ENCODE data around the gene RAB27A.
"Not testable (repeated sequence)": the region's sequence is repeated elsewhere in the genome, so short reads cannot be mapped to it uniquely, and the experiment has no call there.

Gene RAB27A

DNA sequence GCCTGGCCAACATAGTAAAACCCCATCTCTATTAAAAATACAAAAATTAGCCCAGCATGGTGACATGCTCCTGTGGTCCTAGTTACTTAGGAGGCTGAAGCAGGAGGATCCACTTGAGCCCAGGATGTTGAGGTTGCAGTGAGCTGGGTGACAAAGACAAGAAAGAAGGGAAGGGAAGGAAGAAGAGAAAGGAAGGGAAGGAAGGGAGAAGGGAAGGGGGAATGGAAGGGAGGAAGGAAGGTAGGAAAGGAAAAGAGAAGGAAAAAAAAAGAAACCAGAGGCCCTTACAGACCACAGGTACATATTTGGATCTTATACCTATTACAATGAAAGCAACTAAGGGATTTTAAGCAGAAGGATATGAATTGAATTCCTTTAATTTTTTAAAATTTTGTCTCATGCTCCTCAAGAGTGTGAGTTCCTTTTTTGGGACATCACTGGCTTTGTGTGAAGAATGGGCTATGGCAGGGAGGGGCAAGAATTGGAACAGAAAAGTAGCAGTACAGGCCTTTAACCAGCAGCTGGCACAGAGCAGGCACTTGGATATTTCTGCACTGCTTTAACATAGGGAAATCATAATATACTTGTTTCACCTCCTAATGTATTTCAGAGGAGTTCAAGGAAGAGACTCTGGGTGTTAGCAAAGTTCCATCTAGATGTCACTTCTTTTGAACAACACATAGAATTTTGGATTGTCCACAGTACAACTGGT is 7.9 kb downstream of the RAB27A start:
- DNase-seq, result no peak

DNA sequence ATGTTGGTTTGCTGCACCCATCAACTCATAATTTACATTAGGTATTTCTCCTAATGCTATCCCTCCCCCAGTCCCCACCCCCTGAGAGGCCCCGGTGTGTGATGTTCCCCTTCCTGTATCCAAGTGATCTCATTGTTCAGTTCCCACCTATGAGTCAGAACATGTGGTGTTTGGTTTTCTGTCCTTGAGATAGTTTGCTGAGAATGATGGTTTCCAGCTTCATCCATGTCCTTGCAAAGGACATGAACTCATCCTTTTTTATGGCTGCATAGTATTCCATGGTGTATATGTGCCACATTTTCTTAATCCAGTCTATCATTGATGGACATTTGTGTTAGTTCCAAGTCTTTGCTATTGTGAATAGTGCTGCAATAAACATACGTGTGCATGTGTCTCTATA is 9.0 kb downstream of the RAB27A start:
- DNase-seq, result not testable (repeated sequence)

DNA sequence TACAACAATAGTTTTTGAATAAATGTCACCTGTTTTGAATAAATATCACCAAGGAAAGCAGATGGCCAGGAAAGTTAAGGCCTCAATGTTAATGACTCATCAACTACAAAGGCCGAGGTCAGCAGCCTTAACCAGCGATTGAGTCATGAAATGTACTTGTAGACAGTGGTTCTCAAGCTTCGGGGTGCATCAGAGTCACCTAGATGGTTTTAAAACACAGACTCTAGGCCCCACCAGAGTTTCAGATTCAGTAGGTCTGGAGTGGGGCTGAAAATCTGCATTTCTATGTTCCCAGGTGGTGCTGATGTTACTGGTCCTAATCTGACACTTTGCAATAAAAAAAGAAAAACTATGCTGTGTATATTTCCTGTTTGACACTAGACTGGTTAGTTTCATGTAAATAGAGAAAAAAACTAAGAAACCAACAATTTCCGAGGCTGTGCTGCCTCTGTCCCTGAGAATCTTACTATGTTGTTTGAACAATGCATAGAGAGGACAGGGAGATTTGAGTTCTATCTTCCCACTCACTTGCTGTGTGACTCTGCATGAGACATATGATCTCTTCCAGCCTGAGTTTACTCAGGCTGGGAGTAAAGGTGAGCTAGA is 9.8 kb downstream of the RAB27A start:
- DNase-seq, result peak; percentile 85

DNA sequence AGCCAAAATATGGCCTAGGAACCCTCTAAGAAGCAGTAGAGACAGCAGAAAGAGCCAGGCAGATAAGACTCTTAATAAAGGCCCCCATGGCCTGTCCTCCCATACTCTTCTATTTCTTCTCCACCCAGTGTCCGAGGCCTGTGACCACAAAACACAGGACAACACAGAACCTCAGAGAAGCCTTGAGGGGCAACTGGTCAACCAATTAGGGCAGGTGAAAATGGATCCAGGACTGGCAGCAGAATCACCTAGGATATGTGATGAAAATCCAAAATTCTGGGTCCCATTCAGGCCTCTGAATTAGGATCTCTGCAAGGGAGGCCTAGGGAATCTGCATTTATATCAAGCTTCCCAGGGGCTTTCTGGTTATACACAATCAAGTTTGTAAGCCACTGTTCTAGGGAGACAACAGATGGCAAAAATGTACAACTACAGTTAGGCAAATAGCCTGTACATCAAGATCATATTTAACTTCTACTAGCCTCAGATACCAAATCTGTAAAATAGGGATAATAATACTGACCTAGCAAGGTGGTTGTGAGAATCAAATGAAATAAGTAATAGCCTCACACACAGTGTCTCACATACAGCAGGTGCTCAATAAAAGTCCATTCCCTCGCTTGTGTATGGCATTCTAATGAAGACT is 10.4 kb downstream of the RAB27A start:
- no peak for DNase-seq

DNA sequence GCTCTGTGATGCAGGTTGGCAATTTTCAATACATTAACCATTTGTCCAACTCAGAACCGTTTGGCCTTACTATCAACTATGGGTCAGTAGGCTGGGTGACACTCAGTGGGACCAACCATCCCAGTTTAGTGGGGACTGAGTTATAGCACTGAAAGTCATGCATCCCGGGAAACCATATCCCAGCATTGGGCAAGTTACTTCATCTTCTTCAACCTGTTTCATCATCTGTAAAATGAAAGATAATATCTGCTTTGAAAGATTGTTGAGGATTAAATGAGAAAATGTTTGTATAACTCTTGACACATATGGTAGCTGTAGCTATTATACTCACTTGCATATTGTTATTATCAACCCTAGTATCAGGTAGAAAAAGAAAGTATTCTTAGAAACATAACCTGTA is 11.9 kb downstream of the RAB27A start:
- DNase-seq, result no peak

DNA sequence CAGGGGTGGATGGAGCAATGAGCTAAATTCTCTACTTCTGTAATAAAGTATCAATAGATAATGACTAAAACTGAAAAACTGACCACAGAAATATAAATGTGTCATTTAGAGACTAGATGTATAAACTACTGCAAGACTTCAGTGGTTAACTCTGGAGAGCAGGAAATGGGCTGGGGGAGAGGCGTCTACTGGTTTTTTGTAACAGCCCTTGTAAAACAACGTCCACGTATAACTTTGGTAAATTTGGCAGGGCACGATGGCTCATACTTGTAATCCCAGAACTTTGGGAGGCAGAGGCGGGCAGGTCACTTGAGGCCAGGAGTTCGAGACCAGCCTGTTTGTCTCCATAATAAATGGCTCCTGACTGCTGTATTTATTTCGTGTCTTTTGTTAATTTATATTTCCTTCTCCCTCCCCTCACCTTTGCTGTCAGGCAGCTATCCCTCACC is 12.5 kb downstream of the RAB27A start:
- DNase-seq, result no peak

DNA sequence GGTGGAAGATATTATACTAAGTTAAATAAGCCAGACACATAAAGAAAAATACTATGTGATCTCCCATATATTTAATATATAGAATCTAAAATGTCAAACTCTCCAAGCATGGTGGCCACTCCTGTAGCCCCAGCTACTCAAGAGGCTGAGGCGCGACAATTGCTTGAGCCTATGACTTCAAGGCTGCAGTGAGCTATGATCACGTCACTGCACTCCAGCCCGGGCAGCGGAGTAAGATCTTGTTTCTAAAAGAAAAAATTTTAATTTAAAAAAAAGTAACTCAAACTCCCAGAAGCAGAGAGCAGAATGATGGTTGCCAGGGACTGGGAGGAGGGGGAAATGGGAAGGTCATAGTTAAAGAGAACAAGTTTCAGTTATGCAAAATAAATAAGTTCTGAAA is 13.3 kb downstream of the RAB27A start:
- no peak for DNase-seq

DNA sequence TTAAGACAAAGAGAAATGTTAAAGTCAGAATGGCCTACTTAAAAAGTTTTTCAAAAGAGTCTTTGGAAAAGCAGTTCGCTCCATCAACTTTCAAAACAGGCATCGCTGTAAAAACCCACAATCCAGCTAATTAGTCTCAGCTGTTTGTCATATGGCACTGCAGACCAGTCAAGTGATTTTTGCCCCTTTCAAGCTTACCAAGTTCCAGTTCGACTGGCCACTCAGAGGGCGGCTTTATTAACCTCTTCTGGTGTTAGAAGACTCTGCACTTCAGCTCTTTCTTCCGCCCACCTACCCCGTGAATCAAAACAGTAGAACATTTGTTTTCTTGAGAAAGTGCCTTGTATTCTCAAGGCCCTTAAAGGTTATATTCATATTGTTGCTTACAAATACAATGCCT is 19.3 kb downstream of the RAB27A start:
- no peak for DNase-seq

DNA sequence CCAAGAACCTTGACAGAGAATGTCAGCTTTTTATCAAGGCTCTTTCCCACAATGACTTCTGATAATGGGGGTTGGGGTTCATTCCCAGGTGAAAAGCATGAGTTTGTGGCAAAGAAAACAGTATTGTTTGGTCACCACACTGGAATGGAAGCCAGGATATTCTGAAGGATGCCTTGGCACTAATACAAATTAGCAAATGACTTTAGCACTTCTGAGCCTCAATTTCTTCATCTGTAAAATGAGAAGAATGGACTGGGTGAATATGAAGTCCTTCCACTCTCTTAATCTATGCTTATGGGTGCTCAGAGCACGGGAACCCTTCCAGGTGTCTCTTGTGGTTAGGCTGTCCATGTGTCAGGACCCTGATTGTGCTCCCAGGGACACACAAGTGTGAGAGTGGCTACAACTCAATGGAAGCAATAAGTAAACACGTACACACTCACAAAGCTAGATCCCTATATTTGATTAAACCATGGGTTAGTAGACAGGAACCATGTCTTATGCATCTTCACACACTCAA is 21.4 kb downstream of the RAB27A start:
- no peak for DNase-seq

DNA sequence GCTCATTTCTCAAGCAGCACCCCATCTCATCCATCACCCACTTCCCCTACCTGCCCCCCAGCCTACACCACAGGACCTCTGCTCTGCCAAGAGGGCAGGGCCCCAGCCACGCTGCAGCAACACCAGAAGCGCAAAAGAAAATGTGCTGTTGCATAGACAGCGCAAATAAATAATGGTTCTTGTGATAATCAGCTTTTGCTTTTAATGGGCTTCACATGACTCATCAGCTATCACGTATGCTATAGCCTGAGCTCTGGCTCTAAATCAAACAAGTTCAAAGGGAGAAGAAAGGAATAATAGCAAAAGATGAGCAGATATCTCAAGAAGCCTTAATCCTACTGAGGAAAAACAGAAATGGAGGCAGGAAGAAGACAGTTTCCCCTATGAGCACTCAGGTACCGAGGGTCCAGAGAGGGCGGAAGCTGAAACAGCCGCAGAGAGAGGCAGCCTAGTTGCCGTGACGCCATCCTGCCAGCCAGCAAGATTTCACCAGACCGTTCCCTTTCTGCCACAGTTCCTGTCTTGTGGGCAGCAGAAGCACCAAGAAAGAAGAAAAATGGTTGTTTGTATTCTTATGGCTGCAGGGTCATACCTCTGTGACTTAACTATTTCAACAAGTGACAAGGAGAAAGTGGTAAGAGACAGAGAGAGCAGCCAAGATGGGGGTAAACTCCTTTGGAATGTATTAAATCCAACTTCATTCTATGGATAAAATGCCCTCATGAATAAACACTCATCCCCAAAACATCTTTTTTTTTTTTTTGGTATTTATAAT is 22.0 kb downstream of the RAB27A start:
- DNase-seq, result peak; percentile 66

DNA sequence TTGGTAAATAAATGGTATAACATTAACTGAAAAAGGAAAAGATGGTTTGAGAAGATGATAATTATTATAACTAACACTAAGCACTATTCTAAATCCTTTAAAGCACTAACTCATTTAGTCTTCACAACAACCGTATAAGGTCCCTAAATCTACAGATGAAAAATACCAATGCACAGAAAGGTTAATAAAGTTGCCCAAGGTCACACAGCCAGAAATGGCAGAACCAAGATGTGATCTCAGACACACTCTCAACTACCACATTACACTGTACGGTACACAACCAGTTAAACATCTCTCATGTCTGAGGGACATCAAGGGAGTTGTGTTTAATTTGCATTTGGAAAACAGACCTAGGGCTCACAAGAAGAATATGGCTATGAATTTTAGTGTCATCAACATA is 23.1 kb downstream of the RAB27A start:
- no peak for DNase-seq

DNA sequence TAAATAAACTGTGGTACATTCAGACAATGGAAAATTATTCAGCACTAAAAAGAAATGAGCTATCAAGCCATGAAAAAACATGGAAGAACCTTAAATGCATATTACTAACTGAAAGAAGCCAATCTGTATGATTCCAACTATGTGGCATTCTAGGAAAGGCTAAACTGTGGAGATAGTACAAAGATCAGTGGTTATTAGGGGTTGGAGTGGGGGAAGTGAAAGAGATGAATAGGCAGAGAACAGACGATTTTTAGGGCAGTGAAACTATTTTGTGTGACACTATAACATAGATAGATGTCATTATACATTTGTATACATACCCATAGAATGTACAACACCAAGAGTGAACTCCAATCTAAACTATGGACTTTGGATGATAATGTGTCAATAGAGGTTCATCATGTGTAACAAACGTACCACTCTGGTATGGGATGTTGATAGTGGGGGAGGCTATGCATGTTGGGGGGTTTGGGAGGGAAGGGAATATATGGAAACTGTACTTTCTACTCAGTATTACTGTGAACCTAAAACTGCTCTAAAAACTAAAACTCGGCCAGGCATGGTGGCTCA is 29.0 kb downstream of the RAB27A start:
- no peak for DNase-seq

DNA sequence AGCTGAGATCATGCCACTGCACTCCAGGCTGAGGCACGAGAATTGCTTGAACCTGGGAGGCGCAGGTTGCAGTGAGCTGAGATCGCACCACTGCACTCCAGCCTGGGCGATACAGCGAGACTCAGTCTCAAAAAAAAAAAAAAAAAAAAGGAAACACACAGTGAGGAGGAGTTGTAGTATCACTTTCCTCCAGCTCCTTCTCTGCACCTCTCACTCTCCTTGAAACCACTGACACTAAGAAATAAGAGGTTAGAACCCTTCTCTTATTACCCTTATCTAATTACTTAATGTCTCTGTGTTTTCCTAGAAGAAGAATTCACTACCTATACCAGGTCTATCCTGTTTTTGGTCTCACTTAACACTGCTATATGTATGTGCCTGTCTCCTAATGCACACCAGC is 31.7 kb downstream of the RAB27A start:
- no peak for DNase-seq

DNA sequence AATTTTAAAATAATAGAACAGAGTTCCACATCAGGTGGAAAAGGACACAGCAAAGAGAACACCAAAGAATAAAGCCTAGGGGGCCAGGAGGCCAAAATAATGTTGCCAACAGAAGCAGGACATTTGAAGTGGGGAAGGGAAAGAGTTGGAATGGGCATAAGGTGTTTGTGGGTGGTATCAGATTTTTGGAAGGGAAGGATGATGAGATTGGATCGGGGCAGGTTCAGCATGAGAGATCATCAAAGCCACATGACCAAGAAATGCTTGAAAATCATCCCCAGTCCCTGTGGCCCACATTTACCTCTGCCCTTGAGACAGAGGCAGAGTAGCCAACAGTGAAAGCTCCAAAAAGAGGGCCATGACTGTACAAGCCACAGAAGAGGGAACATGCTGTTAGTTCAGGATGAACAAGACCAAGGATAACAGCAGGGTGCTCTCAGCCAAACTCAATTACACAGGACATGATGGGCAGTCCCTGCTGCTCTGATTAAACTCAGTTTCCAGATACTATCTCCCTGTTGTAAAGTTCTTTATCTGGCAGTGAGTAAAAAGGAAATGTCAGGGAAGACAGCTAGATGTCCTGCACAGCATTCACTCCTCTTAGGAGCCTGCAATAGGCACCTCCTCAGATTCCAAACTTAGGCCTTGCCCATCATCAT is 32.5 kb downstream of the RAB27A start:
- no peak for DNase-seq

DNA sequence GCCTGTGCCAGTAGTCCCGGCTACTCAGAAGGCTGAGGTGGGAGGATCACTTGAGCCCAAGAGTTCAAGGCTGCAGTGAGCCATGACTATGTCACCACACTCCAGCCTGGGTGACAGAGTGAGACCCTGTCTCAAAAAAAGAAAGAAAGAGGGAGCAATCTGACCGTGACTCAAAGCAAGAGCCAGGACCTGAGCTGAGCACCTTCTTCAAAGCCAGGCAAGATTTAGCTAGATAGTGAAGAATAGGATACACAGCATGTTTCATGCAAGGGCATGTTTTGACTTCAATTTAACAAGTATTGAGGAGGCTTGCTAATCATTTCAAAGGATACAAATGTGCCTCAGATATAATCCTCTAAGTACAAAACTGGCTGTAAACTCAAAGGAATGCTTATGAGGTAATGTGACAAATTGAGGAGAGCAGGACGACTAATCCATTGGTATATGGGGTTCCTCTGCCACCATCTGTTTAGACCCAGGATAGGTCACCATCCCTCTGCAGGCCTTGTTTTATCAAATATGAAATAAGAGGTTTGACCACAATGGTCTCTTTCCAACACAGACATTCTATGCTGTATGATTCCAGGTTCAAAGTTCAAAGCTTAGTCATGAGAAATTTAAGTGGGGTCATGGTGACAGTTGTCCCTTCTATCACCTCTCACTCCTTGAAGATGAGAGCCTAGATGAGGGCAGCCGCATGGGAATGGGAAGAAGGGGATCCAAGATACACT is 33.2 kb downstream of the RAB27A start:
- DNase-seq, result no peak

DNA sequence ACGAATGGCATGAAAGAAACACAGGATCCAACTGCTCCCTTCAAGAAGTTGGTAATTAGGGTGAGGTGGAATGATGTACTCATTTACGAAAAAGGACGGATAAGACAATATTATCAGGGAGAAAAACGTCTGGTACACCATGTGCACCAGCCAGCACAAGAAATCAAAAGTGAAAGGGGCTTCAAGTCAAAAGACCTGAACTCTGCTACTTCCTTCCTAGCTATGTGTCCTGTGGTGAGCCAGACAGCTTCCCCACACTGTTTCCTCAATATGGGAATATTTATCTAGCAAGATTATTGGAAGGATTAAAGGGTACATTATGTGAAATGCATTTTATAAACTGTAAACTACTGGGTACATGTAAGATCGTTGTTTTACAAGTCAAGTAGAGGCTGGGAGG is 33.9 kb downstream of the RAB27A start:
- no peak for DNase-seq

DNA sequence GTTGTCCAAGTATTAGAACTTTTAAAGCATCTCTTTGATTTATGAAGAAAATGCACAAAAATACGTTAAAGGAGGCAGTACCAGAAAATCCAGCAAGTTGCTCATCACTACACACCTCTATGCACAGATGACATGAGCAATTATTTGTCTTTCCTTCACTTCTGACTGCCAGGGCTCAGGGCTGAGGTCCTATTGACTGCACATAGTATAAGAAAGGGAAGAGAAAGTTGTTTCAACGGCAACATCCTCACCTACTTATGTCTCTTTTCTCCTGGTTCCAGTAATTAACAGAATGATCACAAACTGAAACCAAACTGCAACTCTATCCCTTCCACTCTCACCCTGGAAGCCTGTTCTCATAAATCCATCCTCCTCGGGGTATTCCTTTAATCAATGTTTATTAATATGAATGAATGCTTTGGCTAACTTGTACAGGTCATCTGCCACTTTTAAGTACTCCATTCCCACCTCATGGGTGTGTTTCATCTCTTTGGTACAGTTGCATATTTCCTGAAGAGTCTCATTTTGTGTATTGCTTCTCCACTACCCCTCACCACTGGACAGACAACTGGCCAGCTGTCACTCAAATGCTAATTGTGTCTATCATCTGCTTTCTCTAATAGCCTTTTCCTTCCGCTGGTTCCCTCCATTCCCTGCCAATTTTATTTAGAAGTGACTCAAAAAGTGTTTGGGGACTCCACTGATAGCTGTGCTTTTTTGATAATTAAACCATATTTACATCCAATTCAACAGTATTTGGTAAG is 34.5 kb downstream of the RAB27A start:
- DNase-seq, result no peak

DNA sequence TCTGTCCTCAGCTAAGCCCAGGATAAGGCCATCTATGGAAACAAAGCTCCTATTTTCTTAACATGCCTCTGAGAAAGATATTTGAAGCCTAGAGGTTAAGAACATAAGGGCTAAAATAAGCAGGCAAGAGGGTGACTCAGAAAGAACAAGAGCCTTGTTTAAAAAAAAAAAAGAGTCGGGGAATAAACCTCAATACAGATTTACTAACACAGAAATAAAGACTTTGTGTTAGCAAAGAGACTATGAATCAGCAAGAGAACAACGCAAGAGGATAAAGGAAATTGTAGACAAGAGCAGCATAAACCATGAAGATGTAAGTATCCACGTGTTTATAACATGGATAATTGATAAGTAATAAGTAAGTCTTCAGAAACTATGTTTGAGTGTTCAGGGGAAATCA is 36.0 kb downstream of the RAB27A start:
- DNase-seq, result no peak

DNA sequence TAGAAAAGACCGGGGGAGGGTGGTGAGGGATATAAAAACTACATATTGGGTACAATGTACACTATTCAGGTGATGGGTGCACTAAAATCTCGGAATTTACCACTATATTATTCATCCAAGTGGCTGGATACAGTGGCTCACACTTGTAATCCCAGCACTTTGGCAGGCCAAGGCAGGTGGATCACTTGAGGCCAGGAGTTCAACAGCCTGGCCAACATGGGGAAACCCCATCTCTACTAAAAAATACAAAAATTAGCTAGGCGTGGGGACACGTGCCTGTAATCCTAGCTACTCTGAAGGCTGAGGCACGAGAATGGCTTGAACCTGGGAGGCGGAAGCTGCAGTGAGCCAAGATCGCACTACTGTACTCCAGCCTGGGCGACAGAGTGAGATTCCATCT is 37.4 kb downstream of the RAB27A start:
- not testable (repeated sequence) for DNase-seq

DNA sequence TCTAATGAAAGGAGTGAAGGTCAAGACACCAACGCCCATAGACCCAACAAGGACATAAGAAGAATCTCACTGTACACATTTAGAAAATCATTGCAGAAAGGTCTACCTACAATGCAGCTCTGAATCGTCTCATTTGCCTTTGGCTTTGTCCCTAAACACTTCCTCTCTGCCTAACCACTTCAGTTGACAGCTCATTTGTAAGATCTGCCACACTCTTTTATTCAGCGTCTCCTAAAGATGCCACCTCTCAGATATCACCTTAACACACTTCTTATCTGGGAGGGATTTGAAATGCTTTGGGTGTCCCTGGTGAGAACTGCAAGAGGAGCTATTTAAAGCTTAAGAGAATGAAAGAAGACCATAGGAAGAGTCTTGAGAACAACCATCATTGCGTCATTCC is 38.7 kb downstream of the RAB27A start:
- no peak for DNase-seq

DNA sequence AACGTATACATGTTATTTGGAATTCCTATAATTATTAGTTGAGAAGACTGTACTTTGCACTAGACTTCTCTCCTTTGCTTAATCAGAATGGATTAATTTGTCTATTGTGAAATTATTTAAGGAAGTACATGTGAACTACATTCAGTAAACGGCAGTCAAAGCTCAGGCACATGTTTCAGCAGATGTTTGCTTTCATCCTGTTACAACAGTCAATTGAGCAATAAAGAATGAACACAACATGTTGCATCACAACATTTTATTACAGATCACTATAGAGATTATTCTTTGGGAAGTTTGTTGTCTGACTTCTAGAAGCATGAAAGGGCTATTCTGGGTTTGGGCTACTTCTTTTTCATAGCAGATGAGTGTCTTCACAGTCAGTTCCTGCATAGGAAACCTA is 39.2 kb downstream of the RAB27A start:
- no peak for DNase-seq
